Transverse colon (tissue), 4 donors: ENCODE data around the gene ESRRA. TPM values are rescaled to one million over a fixed set of nuclear protein-coding genes. Genes with fewer than 3 reads are reported as not detected.

Source experiments
- DNase-seq: peaks from one replicate; pipeline ENCODE4 v3.0.0-alpha.2; 2019
- H3K27ac ChIP-seq, 4 donors: fragments of 200-600 bp; sonication (generic); 2 replicates each; pipeline ENCODE4 v1.5.1; 2016 to 2018; ENCODE audit warnings: inconsistent platforms in 4 of 4
- H3K27me3 ChIP-seq: fragments of 200-600 bp; sonication (generic); 2 replicates; pipeline ENCODE4 v1.5.1; 2017; ENCODE audit warnings: inconsistent platforms
- H3K36me3 ChIP-seq, 4 donors: fragments of 200-600 bp; sonication (generic); 2 replicates each; pipeline ENCODE4 v1.5.1; 2017 to 2019; ENCODE audit warnings: inconsistent platforms in 4 of 4
- H3K4me1 ChIP-seq, 4 donors: fragments of 200-600 bp; sonication (generic); 2 replicates each; pipeline ENCODE4 v1.5.1; 2017 to 2020; ENCODE audit warnings: inconsistent platforms in 4 of 4
- H3K4me3 ChIP-seq, 4 donors: fragments of 200-600 bp; sonication (generic); 1 replicate in 1 of 4; 2 replicates in 3 of 4; pipeline versions ENCODE4 v1.5.1 to v1.6.1; 2017 to 2019; ENCODE audit warnings: inconsistent platforms in 4 of 4
- H3K9me3 ChIP-seq, 2 donors: fragments of 200-600 bp; sonication (generic); 2 replicates each; pipeline ENCODE4 v1.5.1; 2017 to 2019; ENCODE audit warnings: inconsistent platforms in 2 of 2
- CTCF ChIP-seq, 5 experiments: fragments of 200-600 bp in 3 of 5; fragments of 450-650 bp in 2 of 5; sonication (generic) in 3 of 5; IDR thresholded peaks; 1 replicate in 2 of 5; 2 replicates in 3 of 5; pipeline ENCODE4 v1.5.1; 2016 to 2017; ENCODE audit warnings: antibody characterized with exemption in 5 of 5, inconsistent platforms in 3 of 5, mild to moderate bottlenecking in 2 of 5, moderate library complexity in 1 of 5
- EP300 ChIP-seq: sonication (generic); formaldehyde crosslinking; IDR thresholded peaks from one replicate; pipeline ENCODE4 v1.6.1; 2017; ENCODE audit warnings: antibody characterized with exemption, low read depth
- POLR2A ChIP-seq: fragments of 450-650 bp; IDR thresholded peaks from one replicate; pipeline ENCODE4 v1.6.1; 2016; ENCODE audit warnings: antibody characterized with exemption, mild to moderate bottlenecking, moderate library complexity
- POLR2AphosphoS5 ChIP-seq, 3 donors: sonication (generic); formaldehyde crosslinking; IDR thresholded peaks; one replicate each; pipeline ENCODE4 v1.6.1; 2016; ENCODE audit warnings: antibody characterized with exemption in 3 of 3
- WGBS, 2 donors: methylation state at CpG; one replicate each; pipeline ENCODE4 v1.1.5; 2018; ENCODE audit warnings: low coverage in 1 of 2; 5-methylcytosine and 5-hydroxymethylcytosine counted together
- in situ Hi-C, 4 donors: fragments of 200-750 bp; cut with MboI; loops; one replicate each; pipeline versions ENCODE4 v1.15.0 to v1.15.1; 2017; ENCODE audit warnings: low sequenced_read_pairs in 3 of 4, low pct_ligation_motif_present in 1 of 4, low pct_unique_long_range_greater_than_20kb in 1 of 4
- intact Hi-C: fragments of 100-400 bp; cut with DNase I; formaldehyde crosslinking; loops from one replicate; pipeline ENCODE4 v1.15.1; 2023; ENCODE audit warnings: low total_unique reads
- total RNA-seq, 4 donors: library from RNA; depleted of rRNA; stranded (reverse); fragments of >200 nt; gene quantifications; one replicate each; pipeline ENCODE4 v1.1.0, GENCODE V29; 2016

ESRRA gene
- total RNA-seq, 4 donors from 2014 or later, result 142 to 272 (median 221) TPM

GRCh38 chr11:64286801-64287159 is 18.5 kb upstream of the ESRRA start:
- no peaks in the 10 kb centered on the region for H3K9me3 ChIP-seq
- DNase-seq, result no peak
- H3K36me3 ChIP-seq, result no peaks in the 10 kb centered on the region
- WGBS, 2 donors, result 89% methylated on average over 9 of the region's 9 CpGs; no CpG with 5 or more reads in 1 of the 2 donors
- no peak overlapping the region for H3K27ac ChIP-seq
- H3K27me3 ChIP-seq, result peaks cover 24% of the 10 kb centered on the region
- intact Hi-C loops (no loop called here), in situ Hi-C loops (no loop called here)
- H3K4me3 ChIP-seq, result no peak overlapping the region
- TF ChIP-seq CTCF (IDR thresholded peaks at IDR 0.05), result no peak
- TF ChIP-seq POLR2A, result no peak
- no peak for TF ChIP-seq POLR2AphosphoS5 (IDR thresholded peaks at IDR 0.05)
- TF ChIP-seq EP300, result no peak
- peaks cover 22 to 42% (median 34%) of the 10 kb centered on the region in 4 donors for H3K4me1 ChIP-seq

GRCh38 chr11:64287676-64288352 is 17.5 kb upstream of the ESRRA start:
- no peak overlapping the region for H3K27ac ChIP-seq
- no peaks in the 10 kb centered on the region for H3K9me3 ChIP-seq
- WGBS, 2 donors, result 98% methylated on average over 33 of the region's 33 CpGs; no CpG with 5 or more reads in 1 of the 2 donors
- H3K4me1 ChIP-seq, result peaks cover 18 to 45% (median 39%) of the 10 kb centered on the region in 4 donors
- peaks cover 35% of the 10 kb centered on the region for H3K27me3 ChIP-seq
- TF ChIP-seq POLR2A (no peak), EP300 (no peak), POLR2AphosphoS5 (IDR thresholded peaks at IDR 0.05) (no peak), CTCF (IDR thresholded peaks at IDR 0.05) (no peak)
- H3K4me3 ChIP-seq, result no peak overlapping the region
- intact Hi-C loops, result no loop called here
- in situ Hi-C loops, result no loop called here
- no peaks in the 10 kb centered on the region for H3K36me3 ChIP-seq
- no peak for DNase-seq

GRCh38 chr11:64288353-64288750 is 17.0 kb upstream of the ESRRA start:
- DNase-seq, result no peak
- Histone ChIP-seq H3K4me3 (no peak overlapping the region), H3K4me1 (peaks cover 13 to 39% (median 34%) of the 10 kb centered on the region in 4 donors), H3K9me3 (no peaks in the 10 kb centered on the region), H3K27me3 (peaks cover 40% of the 10 kb centered on the region), H3K27ac (no peak overlapping the region), H3K36me3 (no peaks in the 10 kb centered on the region)
- in situ Hi-C loops, result no loop called here
- 92% methylated on average over 9 of the region's 9 CpGs; no CpG with 5 or more reads in 1 of the 2 donors for WGBS, 2 donors
- intact Hi-C loops, result no loop called here
- TF ChIP-seq CTCF (IDR thresholded peaks at IDR 0.05), result no peak
- no peak for TF ChIP-seq POLR2A

GRCh38 chr11:64289002-64289564 is 16.2 kb upstream of the ESRRA start:
- WGBS, 2 donors, result 93% methylated on average over 13 of the region's 13 CpGs; no CpG with 5 or more reads in 1 of the 2 donors
- DNase-seq, result no peak
- Histone ChIP-seq H3K4me1 (peaks cover 6 to 32% (median 27%) of the 10 kb centered on the region in 4 donors), H3K4me3 (no peak overlapping the region), H3K27me3 (peaks cover 47% of the 10 kb centered on the region), H3K27ac (no peak overlapping the region), H3K36me3 (no peaks in the 10 kb centered on the region), H3K9me3 (no peaks in the 10 kb centered on the region)
- in situ Hi-C loops, result no loop called here
- TF ChIP-seq EP300 (no peak), POLR2A (no peak), CTCF (IDR thresholded peaks at IDR 0.05) (no peak), POLR2AphosphoS5 (IDR thresholded peaks at IDR 0.05) (no peak)
- intact Hi-C loops, result no loop called here
